ENCODE data around the gene ANKRD39. TPM values are rescaled to one million over a fixed set of nuclear protein-coding genes. Genes with fewer than 3 reads are reported as not detected.

ANKRD39 gene
- total and polyA plus RNA-seq, 10 donors, result 13.6 to 32.2 (median 20.4) TPM

- TF ChIP-seq POLR2AphosphoS5 (IDR thresholded peaks at IDR 0.05) (no peak), CTCF (IDR thresholded peaks at IDR 0.05 in 8 of 11, conservative IDR thresholded peaks at IDR 0.05 in 3 of 11) (no peak), POLR2A (IDR thresholded peaks at IDR 0.05) (no peak)
- Histone ChIP-seq H3K36me3 (peaks cover 0 to 48% (median 32%) of the 10 kb centered on the region in 6 donors), H3K4me3 (peak overlapping the region; percentile 55 to 94 (median 83)), H3K27me3 (replicated peaks in 1 of 7) (peaks cover 0 to 64% (median 17%) of the 10 kb centered on the region in 7 donors), H3K9me3 (no peaks in the 10 kb centered on the region), H3K27ac (peak overlapping the region; percentile 89 to 98 (median 95)), H3K4me1 (peaks cover 18 to 100% (median 85%) of the 10 kb centered on the region in 6 donors)
- intact Hi-C loops (cut with DNase I; ENCODE audit: low total_unique reads), result no loop called here
- DNase-seq, result peak; percentile 81
- WGBS, 5 donors, result 9 to 16% (median 12%) methylated on average over 17 to 27 of the region's 27 CpGs
These were observed 10.1 kb upstream of the ANKRD39 start for GRCh38 chr2:96867756-96868554.

- peak overlapping the region; percentile 89 to 98 (median 95) for H3K27ac ChIP-seq
- H3K36me3 ChIP-seq, result peaks cover 0 to 56% (median 35%) of the 10 kb centered on the region in 6 donors
These were observed 9.4 kb upstream of the ANKRD39 start for GRCh38 chr2:96866986-96867755.

GRCh38 chr2:96866586-96866985 is 8.8 kb upstream of the ANKRD39 start:
- Histone ChIP-seq H3K36me3 (peaks cover 0 to 62% (median 39%) of the 10 kb centered on the region in 6 donors), H3K4me3 (peak overlapping the region; percentile 55 to 94 (median 83)), H3K27ac (peak overlapping the region; percentile 20 to 98 (median 95)), H3K9me3 (no peaks in the 10 kb centered on the region), H3K27me3 (replicated peaks in 1 of 7) (peaks cover 0 to 56% (median 17%) of the 10 kb centered on the region in 7 donors), H3K4me1 (peaks cover 18 to 100% (median 89%) of the 10 kb centered on the region in 6 donors)
- intact Hi-C loops (cut with DNase I; ENCODE audit: low total_unique reads), result no loop called here
- DNase-seq, result peak; percentile 84
- WGBS, 5 donors, result 12 to 30% (median 27%) methylated on average over 6 to 8 of the region's 8 CpGs
- TF ChIP-seq CTCF (IDR thresholded peaks at IDR 0.05 in 8 of 11, conservative IDR thresholded peaks at IDR 0.05 in 3 of 11) (no peak), POLR2AphosphoS5 (IDR thresholded peaks at IDR 0.05) (peak; percentile 68 to 86 (median 83)), POLR2A (IDR thresholded peaks at IDR 0.05) (no peak)

More at GRCh38 chr2:96866986-96867755, 9.4 kb upstream of the ANKRD39 start:
- peaks cover 0 to 62% (median 17%) of the 10 kb centered on the region in 7 donors for H3K27me3 ChIP-seq (replicated peaks in 1 of 7)
- 48 to 59% (median 52%) methylated on average over 15 to 22 of the region's 22 CpGs for WGBS, 5 donors
- TF ChIP-seq POLR2A (IDR thresholded peaks at IDR 0.05) (no peak), CTCF (IDR thresholded peaks at IDR 0.05 in 8 of 11, conservative IDR thresholded peaks at IDR 0.05 in 3 of 11) (no peak), POLR2AphosphoS5 (IDR thresholded peaks at IDR 0.05) (no peak)
- peak; percentile 69 for DNase-seq
- H3K4me1 ChIP-seq, result peaks cover 18 to 100% (median 87%) of the 10 kb centered on the region in 6 donors
- H3K4me3 ChIP-seq, result peak overlapping the region; percentile 55 to 94 (median 83)
- no peaks in the 10 kb centered on the region for H3K9me3 ChIP-seq
- intact Hi-C loops (cut with DNase I; ENCODE audit: low total_unique reads), result no loop called here
